Gastroesophageal sphincter (tissue), 3 donors: ENCODE results near the gene CALU.

Experiments used
- POLR2A ChIP-seq, 2 donors: fragments of 450-650 bp; IDR thresholded peaks; one replicate each; pipeline ENCODE4 v1.6.1; 2017; ENCODE audit warnings: antibody characterized with exemption in 2 of 2, mild to moderate bottlenecking in 2 of 2, moderate library complexity in 1 of 2
- TF ChIP-seq, protein P1 (sequence below), 4 experiments: fragments of 200-600 bp in 2 of 4; fragments of 450-650 bp in 2 of 4; sonication (generic) in 1 of 4; IDR thresholded peaks; one replicate each; pipeline ENCODE4 v1.5.1; 2017 to 2019; ENCODE audit warnings: antibody characterized with exemption in 4 of 4, mild to moderate bottlenecking in 2 of 4, moderate library complexity in 2 of 4

- TF ChIP-seq, protein P1, sequence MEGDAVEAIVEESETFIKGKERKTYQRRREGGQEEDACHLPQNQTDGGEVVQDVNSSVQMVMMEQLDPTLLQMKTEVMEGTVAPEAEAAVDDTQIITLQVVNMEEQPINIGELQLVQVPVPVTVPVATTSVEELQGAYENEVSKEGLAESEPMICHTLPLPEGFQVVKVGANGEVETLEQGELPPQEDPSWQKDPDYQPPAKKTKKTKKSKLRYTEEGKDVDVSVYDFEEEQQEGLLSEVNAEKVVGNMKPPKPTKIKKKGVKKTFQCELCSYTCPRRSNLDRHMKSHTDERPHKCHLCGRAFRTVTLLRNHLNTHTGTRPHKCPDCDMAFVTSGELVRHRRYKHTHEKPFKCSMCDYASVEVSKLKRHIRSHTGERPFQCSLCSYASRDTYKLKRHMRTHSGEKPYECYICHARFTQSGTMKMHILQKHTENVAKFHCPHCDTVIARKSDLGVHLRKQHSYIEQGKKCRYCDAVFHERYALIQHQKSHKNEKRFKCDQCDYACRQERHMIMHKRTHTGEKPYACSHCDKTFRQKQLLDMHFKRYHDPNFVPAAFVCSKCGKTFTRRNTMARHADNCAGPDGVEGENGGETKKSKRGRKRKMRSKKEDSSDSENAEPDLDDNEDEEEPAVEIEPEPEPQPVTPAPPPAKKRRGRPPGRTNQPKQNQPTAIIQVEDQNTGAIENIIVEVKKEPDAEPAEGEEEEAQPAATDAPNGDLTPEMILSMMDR (IDR thresholded peaks at IDR 0.05): no peak
- no peak for TF ChIP-seq POLR2A (IDR thresholded peaks at IDR 0.05)
Measured at GRCh38 chr7:128801667-128802418, 62.7 kb downstream of the CALU start.
